WTC11 (cell line): ENCODE results near the gene UGP2. TPM values are rescaled to one million over a fixed set of nuclear protein-coding genes. Genes with fewer than 3 reads are reported as not detected.
"Not testable (repeated sequence)": the region's sequence is repeated elsewhere in the genome, so short reads cannot be mapped to it uniquely, and the experiment has no call there.

ENCODE experiments used
- ATAC-seq: fragments of 200-7000 bp; cut with Tn5 transposase; 2 replicates; pipeline ENCODE4 v1.10.0; 2021; ENCODE audit warnings: mild to moderate bottlenecking, moderate library complexity
- CTCF ChIA-PET: fragments of 300-600 bp; sonication (Branson Sonifier 250); formaldehyde crosslinking; loops from one replicate; lab custom pipeline; 2021; ENCODE audit warnings: antibody characterized with exemption; lab: Charles Lee
- POLR2A ChIA-PET: fragments of 350-600 bp; sonication (Branson Sonifier 250); formaldehyde crosslinking; loops from one replicate; lab custom pipeline; 2021; ENCODE audit warnings: antibody characterized with exemption; lab: Charles Lee
- DNase-seq: peaks from one replicate; pipeline ENCODE4 v3.0.0; 2021; ENCODE audit warnings: low spot score
- H3K27ac Mint-ChIP-seq: 2 replicates; pipeline ENCODE4 v1.8.0; 2021; ENCODE audit warnings: mixed read lengths
- H3K27me3 Mint-ChIP-seq: 2 replicates; pipeline ENCODE4 v1.8.0; 2021; ENCODE audit warnings: low read depth, mild to moderate bottlenecking, moderate library complexity, mixed read lengths
- H3K36me3 Mint-ChIP-seq: 2 replicates; pipeline ENCODE4 v1.8.0; 2021; ENCODE audit warnings: mixed read lengths
- H3K4me1 Mint-ChIP-seq: 2 replicates; pipeline ENCODE4 v1.8.0; 2022; ENCODE audit warnings: mixed read lengths
- H3K4me3 Mint-ChIP-seq: 2 replicates; pipeline ENCODE4 v1.8.0; 2021; ENCODE audit warnings: mild to moderate bottlenecking, moderate library complexity, mixed read lengths
- H3K9me3 Mint-ChIP-seq: 2 replicates; pipeline ENCODE4 v1.8.0; 2021; ENCODE audit warnings: mixed read lengths
- AR ChIP-seq: fragments of 250-450 bp; sonication (Bioruptor Pico); IDR thresholded peaks from 2 replicates; pipeline ENCODE4 v1.9.0; 2021; ENCODE audit warnings: mild to moderate bottlenecking
- ATF6 ChIP-seq: sonication (generic); formaldehyde crosslinking; IDR thresholded peaks from 2 replicates; pipeline ENCODE4 v1.8.1; 2023; ENCODE audit warnings: mild to moderate bottlenecking, missing genetic modification reagents
- CBFB ChIP-seq: sonication (generic); formaldehyde crosslinking; IDR thresholded peaks from 2 replicates; pipeline ENCODE4 v1.8.1; 2022; ENCODE audit warnings: mild to moderate bottlenecking, low read depth, missing genetic modification reagents
- CREB1 ChIP-seq: sonication (generic); formaldehyde crosslinking; IDR thresholded peaks from 2 replicates; pipeline ENCODE4 v1.8.0; 2023; ENCODE audit warnings: mild to moderate bottlenecking, missing genetic modification reagents
- E2F1 ChIP-seq: sonication (generic); formaldehyde crosslinking; IDR thresholded peaks from 2 replicates; pipeline ENCODE4 v1.8.0; 2022; ENCODE audit warnings: mild to moderate bottlenecking, missing genetic modification reagents
- E2F4 ChIP-seq: sonication (generic); formaldehyde crosslinking; IDR thresholded peaks from 2 replicates; pipeline ENCODE4 v1.8.1; 2022; ENCODE audit warnings: low read depth, mild to moderate bottlenecking, moderate library complexity, missing genetic modification reagents, borderline replicate concordance
- E2F5 ChIP-seq: sonication (generic); formaldehyde crosslinking; IDR thresholded peaks from 2 replicates; pipeline ENCODE4 v1.8.1; 2022; ENCODE audit warnings: mild to moderate bottlenecking, moderate library complexity, missing genetic modification reagents
- ESRRA ChIP-seq: sonication (generic); formaldehyde crosslinking; IDR thresholded peaks from 2 replicates; pipeline ENCODE4 v1.8.1; 2022; ENCODE audit warnings: mild to moderate bottlenecking, missing genetic modification reagents, borderline replicate concordance
- FOXJ3 ChIP-seq: sonication (generic); formaldehyde crosslinking; IDR thresholded peaks from 2 replicates; pipeline ENCODE4 v1.9.0; 2021; ENCODE audit warnings: missing genetic modification reagents, mild to moderate bottlenecking, borderline replicate concordance
- GRHL2 ChIP-seq: fragments of 250-450 bp; sonication (Bioruptor Pico); IDR thresholded peaks from 2 replicates; pipeline ENCODE4 v1.8.0; 2022; ENCODE audit warnings: mild to moderate bottlenecking, moderate library complexity; ENCODE audit not compliant: insufficient replicate concordance, severe bottlenecking
- NFE2L1 ChIP-seq: sonication (generic); formaldehyde crosslinking; IDR thresholded peaks from 2 replicates; pipeline ENCODE4 v1.8.1; 2023; ENCODE audit warnings: missing genetic modification reagents
- RORB ChIP-seq: fragments of 250-450 bp; sonication (Bioruptor Pico); IDR thresholded peaks from 2 replicates; pipeline ENCODE4 v1.9.0; 2021; ENCODE audit warnings: mild to moderate bottlenecking
- SOX15 ChIP-seq: fragments of 250-450 bp; sonication (Bioruptor Pico); IDR thresholded peaks from 2 replicates; pipeline ENCODE4 v1.9.0; 2021; ENCODE audit warnings: mild to moderate bottlenecking
- TEAD4 ChIP-seq: sonication (generic); formaldehyde crosslinking; IDR thresholded peaks from 2 replicates; pipeline ENCODE4 v1.8.0; 2022; ENCODE audit warnings: mild to moderate bottlenecking, missing genetic modification reagents
- TP53 ChIP-seq: sonication (generic); formaldehyde crosslinking; IDR thresholded peaks from 2 replicates; pipeline ENCODE4 v1.8.1; 2023; ENCODE audit warnings: mild to moderate bottlenecking, missing genetic modification reagents
- ZBTB21 ChIP-seq: sonication (generic); formaldehyde crosslinking; IDR thresholded peaks from 2 replicates; pipeline ENCODE4 v1.8.1; 2023; ENCODE audit warnings: mild to moderate bottlenecking, missing genetic modification reagents, borderline replicate concordance
- ZNF671 ChIP-seq: fragments of 250-450 bp; sonication (Bioruptor Pico); IDR thresholded peaks from 2 replicates; pipeline ENCODE4 v1.8.0; 2021; ENCODE audit warnings: mild to moderate bottlenecking
- total RNA-seq: library from RNA; stranded (reverse); gene quantifications from 3 replicates; pipeline ENCODE4 v1.2.3, GENCODE V29; 2021

The UGP2 gene
- total RNA-seq, 1 experiment from 2014 or later, result 543 TPM

- no peak for TF ChIP-seq RORB (CRISPR knock-in tag)
- TF ChIP-seq ATF6 (CRISPR knock-in tag), result no peak
- TF ChIP-seq AR, result no peak
- no peak for TF ChIP-seq ZBTB21
- TF ChIP-seq ESRRA, result no peak
- no peak for TF ChIP-seq E2F1 (CRISPR knock-in tag)
- no peak for TF ChIP-seq TEAD4 (CRISPR knock-in tag)
Measured at GRCh38 chr2:63805412-63805811, 36.3 kb upstream of the UGP2 start (continued).

- Mint-ChIP-seq H3K9me3 (peaks cover 38% of the 10 kb centered on the region), H3K36me3 (peaks cover 36% of the 10 kb centered on the region)
- ATAC-seq, H3K4me1 Mint-ChIP-seq, DNase-seq, H3K4me3 Mint-ChIP-seq, CTCF ChIA-PET, H3K27ac Mint-ChIP-seq, H3K27me3 Mint-ChIP-seq, POLR2A ChIA-PET: not testable (repeated sequence)
Measured at GRCh38 chr2:63808036-63808435, 33.7 kb upstream of the UGP2 start.

- ATAC-seq, DNase-seq, H3K27ac Mint-ChIP-seq, H3K4me1 Mint-ChIP-seq, H3K4me3 Mint-ChIP-seq, H3K27me3 Mint-ChIP-seq, POLR2A ChIA-PET, CTCF ChIA-PET: not testable (repeated sequence)
- Mint-ChIP-seq H3K9me3 (peaks cover 38% of the 10 kb centered on the region), H3K36me3 (peaks cover 36% of the 10 kb centered on the region)
Measured at GRCh38 chr2:63808911-63809310, 32.8 kb upstream of the UGP2 start.

GRCh38 chr2:63811063-63811462 lies 30.6 kb upstream of the UGP2 start:
- Mint-ChIP-seq H3K4me3 (no peak overlapping the region), H3K27ac (no peak overlapping the region), H3K36me3 (peaks cover 19% of the 10 kb centered on the region), H3K4me1 (peaks cover 3% of the 10 kb centered on the region; the same call in 1 of the 2 replicates), H3K27me3 (peaks cover 6% of the 10 kb centered on the region; the same call in 1 of the 2 replicates), H3K9me3 (peaks cover 21% of the 10 kb centered on the region)
- ChIA-PET CTCF (no interaction called here), POLR2A (no interaction called here)
- DNase-seq, result no peak
- ATAC-seq, result no peak
- TF ChIP-seq CBFB (CRISPR knock-in tag) (no peak), ZNF671 (CRISPR knock-in tag) (no peak), E2F4 (no peak), FOXJ3 (CRISPR knock-in tag) (no peak), E2F5 (no peak), GRHL2 (CRISPR knock-in tag) (no peak), AR (no peak), TP53 (CRISPR knock-in tag) (no peak), CREB1 (no peak), SOX15 (no peak), NFE2L1 (CRISPR knock-in tag) (no peak)

GRCh38 chr2:63811870-63812269 lies 29.8 kb upstream of the UGP2 start:
- H3K4me3 Mint-ChIP-seq, POLR2A ChIA-PET, DNase-seq, H3K4me1 Mint-ChIP-seq, CTCF ChIA-PET, ATAC-seq, H3K27me3 Mint-ChIP-seq: not testable (repeated sequence)
- Mint-ChIP-seq H3K36me3 (peaks cover 11% of the 10 kb centered on the region), H3K27ac (peak overlapping the region; percentile 20; the same call in 1 of the 2 replicates), H3K9me3 (peaks cover 13% of the 10 kb centered on the region)
